PFSK-1 (cell line): ENCODE results near the gene KRT17.

ENCODE experiments used
- FOXP2 ChIP-seq: optimal IDR thresholded peaks from 2 replicates; pipeline ENCODE3; 2011; ENCODE audit warnings: borderline replicate concordance, control low read depth, inconsistent platforms; ENCODE audit not compliant: insufficient read depth; ENCODE audit errors: extremely low read length, extremely low read depth
- POLR2AphosphoS5 ChIP-seq: IDR thresholded peaks from 2 replicates; pipeline ENCODE4 v1.6.1; 2012; ENCODE audit warnings: low read depth, mild to moderate bottlenecking, control low read depth, low read length, moderate library complexity
- SIN3A ChIP-seq: IDR thresholded peaks from 2 replicates; pipeline ENCODE4 v1.6.1; 2012; ENCODE audit warnings: mild to moderate bottlenecking, low read length, moderate library complexity, borderline replicate concordance; ENCODE audit not compliant: insufficient read depth
- TAF1 ChIP-seq: IDR thresholded peaks from 2 replicates; pipeline ENCODE4 v1.6.1; 2012; ENCODE audit warnings: low read length, control low read depth, borderline replicate concordance; ENCODE audit not compliant: insufficient read depth
- TF ChIP-seq, protein P1 (sequence below), 2 experiments: IDR thresholded peaks; 2 replicates each; pipeline versions ENCODE4 v1.6.1 to v1.8.0; 2011 to 2012; ENCODE audit warnings: low read depth in 2 of 2, low read length in 2 of 2, control low read depth in 1 of 2, inconsistent platforms in 1 of 2, mild to moderate bottlenecking in 1 of 2, moderate library complexity in 1 of 2; ENCODE audit not compliant: insufficient read depth in 1 of 2

Gene KRT17

DNA sequence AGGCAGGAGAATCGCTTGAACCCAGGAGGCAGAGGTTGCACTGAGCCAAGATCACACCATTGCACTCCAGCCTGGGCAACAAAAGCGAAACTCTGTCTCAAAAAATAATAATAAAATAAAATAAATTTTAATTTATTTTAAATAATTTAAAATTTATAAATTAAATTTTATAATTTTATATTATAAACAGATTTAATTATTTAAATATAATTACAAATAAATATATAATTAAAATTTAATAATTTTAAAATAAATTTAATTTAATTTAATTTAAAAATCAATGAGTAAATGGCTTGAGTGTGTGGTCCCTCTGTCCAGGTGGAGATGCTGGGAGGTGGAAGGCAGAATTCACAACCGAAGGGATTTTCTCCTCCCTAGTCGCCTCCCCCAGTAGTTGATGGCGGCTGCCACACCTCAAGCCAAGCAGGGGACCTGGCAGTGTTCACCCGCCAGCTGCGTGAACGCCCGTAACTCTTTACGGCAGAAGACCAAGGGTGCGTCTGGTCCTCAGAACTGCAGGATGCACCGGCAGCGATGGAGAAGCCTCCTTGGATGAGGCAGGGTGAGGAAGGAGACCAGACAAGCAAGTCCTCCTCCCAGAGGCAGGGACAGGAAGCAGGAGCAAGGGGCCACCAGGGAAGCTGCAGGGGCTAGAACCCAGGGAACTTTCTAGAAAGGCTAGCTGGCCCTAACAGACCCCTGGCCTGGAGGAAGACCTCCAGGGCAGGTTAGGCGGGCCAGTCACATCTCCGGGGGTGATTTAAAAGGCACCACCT, 22.9 kb upstream of the KRT17 start:
- no peak for TF ChIP-seq TAF1
- no peak for TF ChIP-seq SIN3A
- TF ChIP-seq POLR2AphosphoS5 = no peak
- no peak for TF ChIP-seq FOXP2
- TF ChIP-seq, protein P1, sequence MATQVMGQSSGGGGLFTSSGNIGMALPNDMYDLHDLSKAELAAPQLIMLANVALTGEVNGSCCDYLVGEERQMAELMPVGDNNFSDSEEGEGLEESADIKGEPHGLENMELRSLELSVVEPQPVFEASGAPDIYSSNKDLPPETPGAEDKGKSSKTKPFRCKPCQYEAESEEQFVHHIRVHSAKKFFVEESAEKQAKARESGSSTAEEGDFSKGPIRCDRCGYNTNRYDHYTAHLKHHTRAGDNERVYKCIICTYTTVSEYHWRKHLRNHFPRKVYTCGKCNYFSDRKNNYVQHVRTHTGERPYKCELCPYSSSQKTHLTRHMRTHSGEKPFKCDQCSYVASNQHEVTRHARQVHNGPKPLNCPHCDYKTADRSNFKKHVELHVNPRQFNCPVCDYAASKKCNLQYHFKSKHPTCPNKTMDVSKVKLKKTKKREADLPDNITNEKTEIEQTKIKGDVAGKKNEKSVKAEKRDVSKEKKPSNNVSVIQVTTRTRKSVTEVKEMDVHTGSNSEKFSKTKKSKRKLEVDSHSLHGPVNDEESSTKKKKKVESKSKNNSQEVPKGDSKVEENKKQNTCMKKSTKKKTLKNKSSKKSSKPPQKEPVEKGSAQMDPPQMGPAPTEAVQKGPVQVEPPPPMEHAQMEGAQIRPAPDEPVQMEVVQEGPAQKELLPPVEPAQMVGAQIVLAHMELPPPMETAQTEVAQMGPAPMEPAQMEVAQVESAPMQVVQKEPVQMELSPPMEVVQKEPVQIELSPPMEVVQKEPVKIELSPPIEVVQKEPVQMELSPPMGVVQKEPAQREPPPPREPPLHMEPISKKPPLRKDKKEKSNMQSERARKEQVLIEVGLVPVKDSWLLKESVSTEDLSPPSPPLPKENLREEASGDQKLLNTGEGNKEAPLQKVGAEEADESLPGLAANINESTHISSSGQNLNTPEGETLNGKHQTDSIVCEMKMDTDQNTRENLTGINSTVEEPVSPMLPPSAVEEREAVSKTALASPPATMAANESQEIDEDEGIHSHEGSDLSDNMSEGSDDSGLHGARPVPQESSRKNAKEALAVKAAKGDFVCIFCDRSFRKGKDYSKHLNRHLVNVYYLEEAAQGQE (IDR thresholded peaks at IDR 0.05; ENCODE audit: insufficient read depth in 1 of 2, low read depth in 2 of 2, low read length in 2 of 2) = no peak

DNA sequence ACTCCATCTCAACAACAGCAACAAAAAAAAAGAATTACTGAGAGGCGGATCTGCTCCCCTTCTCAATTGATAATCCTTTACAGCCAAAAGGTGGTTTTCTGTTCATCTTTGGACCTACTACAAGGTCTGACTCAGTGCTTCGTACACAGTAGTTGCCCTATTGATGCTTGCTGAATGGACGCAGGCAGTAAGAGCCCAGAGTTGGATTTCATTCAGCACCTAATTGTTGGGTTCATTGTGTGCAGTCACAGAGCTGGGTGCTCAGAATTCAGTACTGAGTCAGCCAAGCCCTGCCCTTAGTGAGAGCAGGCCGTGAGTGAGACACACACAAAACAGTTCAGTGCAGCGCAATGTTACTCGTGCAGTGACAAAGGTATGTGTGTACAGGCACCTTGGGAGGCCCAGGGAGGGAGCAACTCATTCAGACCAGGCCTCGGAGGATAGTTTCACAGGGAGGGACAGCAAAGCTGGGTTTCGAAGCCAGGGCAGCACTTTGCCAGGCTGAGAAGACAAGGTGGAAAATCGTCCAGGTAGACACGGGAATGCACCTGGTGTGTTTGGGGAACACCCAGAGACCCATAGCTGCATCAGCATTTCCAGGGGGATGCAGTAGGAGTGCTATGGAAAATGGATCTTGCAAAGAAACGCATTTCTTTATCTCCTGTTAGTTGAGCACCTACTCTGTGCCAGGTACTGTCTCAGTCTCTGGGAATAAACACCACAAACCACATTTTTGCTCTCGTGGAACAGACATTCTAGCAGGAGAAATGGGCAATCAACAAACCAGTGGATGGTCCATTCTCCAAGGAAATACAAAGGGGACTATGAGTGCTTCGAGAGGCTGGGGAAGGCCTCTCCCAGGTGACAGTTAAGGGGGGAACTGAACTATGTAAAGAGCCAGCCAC, 18.1 kb upstream of the KRT17 start:
- TF ChIP-seq POLR2AphosphoS5 (no peak), FOXP2 (no peak), TAF1 (no peak), SIN3A (no peak)
- TF ChIP-seq, protein P1 (IDR thresholded peaks at IDR 0.05; ENCODE audit: insufficient read depth in 1 of 2, low read depth in 2 of 2, low read length in 2 of 2) = no peak

DNA sequence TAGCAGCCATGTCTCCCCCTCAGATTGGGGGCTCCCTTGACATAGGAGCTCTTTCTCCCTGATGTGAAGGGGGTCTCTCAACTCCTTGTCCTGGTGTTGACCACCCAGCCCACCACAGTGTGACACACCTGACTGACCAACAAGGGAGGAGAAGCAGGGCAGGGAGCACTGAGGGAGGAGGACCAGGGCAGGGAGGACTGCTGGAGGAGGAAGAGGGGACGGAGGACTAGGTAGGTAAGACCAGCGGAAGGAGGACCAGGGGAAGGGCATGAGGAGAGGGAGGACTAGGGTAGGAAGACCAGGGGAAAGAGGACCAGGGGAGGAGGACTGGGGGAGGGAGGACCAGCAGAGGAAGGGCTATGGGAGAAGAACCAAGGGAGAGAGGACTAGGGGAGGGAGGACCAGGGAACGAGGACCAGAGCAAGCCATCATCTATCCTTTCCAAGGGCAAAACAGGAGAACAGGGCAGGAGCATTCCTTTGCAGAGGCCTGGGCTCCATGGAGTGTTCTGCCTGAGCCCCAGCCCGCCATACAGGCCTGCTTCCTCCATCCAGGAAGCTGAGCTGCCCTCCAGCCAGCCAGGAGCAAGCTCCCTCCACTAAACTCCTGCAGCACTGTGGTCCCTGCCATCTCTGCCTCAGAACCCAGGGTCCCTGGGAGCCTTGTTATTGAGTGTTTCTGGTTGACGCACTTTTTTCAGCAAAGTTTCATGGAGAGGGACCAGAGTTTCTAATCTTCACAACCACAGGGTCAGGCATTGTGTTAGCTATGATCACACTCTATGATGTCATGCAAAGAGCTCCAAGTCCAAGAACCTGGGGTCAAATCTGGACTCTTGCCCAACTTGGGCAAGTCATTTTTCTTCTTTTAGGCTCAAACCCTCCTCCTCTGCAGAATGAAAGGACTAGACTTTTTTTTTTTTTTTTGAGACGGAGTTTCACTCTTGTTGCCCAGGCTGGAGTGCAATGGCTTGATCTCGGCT, 15.4 kb upstream of the KRT17 start:
- TF ChIP-seq POLR2AphosphoS5 = no peak
- TF ChIP-seq FOXP2 = no peak
- TF ChIP-seq SIN3A = no peak
- no peak for TF ChIP-seq TAF1
- TF ChIP-seq, protein P1 (IDR thresholded peaks at IDR 0.05; ENCODE audit: insufficient read depth in 1 of 2, low read depth in 2 of 2, low read length in 2 of 2) = no peak

DNA sequence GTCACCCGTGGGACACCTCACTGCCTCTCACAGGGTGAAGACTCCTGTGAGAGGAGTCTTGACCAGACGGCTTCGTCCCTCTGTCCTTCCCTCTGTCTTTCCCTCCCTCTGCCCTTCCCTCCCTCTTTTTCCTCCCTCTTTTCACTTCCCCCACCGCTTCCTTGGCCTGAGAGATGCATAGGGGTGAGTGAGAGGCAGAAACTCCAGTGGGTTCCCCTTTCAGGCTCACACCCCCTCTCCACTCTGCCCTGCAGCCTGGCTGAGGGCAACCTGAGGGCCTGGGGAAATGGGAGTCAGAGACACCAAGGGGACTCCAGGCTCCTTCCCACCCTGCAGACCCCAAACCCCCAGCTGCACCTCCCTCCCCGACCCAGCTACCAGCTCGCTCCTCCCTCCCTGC, 14.6 kb upstream of the KRT17 start:
- TF ChIP-seq TAF1 (no peak), SIN3A (no peak), POLR2AphosphoS5 (no peak), FOXP2 (no peak)
- TF ChIP-seq, protein P1 (IDR thresholded peaks at IDR 0.05; ENCODE audit: insufficient read depth in 1 of 2, low read depth in 2 of 2, low read length in 2 of 2) = no peak
